ENCODE results near the gene CGB5.

- no peak for TF ChIP-seq POLR2A (IDR thresholded peaks at IDR 0.05)
- no peak for TF ChIP-seq CTCF (IDR thresholded peaks at IDR 0.05)
Measured at GRCh38 chr19:49020342-49020741, 23.3 kb upstream of the CGB5 start.

All from uterus (tissue), 2 donors.